Vein endothelial cell (primary cell): Measurements from ENCODE around the gene SKIDA1. TPM values are rescaled to one million over a fixed set of nuclear protein-coding genes. Genes with fewer than 3 reads are reported as not detected.

Experiments
- small RNA-seq: library from RNA; depleted of rRNA; stranded (forward); fragments of <200 nt; gene quantifications from one replicate; pipeline ENCODE3, GENCODE V24; 2012
- total RNA-seq: library from RNA; depleted of rRNA; stranded (reverse); fragments of >200 nt; gene quantifications from 2 replicates; pipeline ENCODE4 v1.2.3, GENCODE V29; 2012

SKIDA1 gene
- 0.67 and 0.98 TPM in 2 replicates for total RNA-seq

DNA sequence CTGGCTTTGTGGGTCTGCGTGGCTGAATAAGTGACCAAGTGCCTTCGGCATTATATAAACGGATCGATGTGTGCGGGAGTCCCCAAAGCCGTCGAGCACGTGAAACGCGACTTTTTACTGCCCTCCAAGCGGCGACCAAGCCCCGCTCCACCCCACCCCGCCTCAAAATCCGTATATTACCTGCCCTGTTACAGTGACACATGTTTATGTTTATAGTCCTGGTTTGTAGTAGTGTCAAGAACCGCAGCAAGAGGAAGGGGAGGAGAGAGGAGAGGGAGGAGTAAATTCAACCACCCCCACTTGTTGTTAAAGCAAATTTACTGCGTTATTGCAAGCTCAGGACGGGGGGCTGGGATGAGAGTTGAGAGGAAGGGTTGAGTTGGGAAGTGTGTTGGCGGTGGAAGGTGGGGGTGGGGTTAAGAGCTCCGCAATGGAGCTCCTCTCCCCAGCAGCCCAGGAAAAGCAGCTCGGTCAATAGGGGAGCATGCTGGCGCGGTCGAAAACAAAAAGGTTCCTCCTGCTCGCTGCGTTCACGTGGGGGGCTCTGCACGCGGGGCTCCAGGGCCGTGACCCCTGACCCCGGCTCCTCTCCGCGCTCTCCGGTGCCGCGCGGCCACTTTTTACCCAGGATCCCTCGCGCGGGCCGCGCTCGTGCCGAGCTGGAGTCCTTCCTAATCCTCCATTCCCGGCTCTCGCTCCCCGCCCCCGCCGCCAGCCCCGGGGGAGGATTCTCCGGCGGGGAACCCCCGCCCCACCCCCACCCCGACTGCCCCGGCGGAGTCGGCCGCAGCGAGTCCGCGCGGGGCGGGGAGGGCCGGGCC is at the start of gene SKIDA1:
SKIDA1 (minus strand) TSS at position 316 of the 821 bp plus-strand sequence. CDS start 7,860 bp downstream, outside the sequence.

DNA sequence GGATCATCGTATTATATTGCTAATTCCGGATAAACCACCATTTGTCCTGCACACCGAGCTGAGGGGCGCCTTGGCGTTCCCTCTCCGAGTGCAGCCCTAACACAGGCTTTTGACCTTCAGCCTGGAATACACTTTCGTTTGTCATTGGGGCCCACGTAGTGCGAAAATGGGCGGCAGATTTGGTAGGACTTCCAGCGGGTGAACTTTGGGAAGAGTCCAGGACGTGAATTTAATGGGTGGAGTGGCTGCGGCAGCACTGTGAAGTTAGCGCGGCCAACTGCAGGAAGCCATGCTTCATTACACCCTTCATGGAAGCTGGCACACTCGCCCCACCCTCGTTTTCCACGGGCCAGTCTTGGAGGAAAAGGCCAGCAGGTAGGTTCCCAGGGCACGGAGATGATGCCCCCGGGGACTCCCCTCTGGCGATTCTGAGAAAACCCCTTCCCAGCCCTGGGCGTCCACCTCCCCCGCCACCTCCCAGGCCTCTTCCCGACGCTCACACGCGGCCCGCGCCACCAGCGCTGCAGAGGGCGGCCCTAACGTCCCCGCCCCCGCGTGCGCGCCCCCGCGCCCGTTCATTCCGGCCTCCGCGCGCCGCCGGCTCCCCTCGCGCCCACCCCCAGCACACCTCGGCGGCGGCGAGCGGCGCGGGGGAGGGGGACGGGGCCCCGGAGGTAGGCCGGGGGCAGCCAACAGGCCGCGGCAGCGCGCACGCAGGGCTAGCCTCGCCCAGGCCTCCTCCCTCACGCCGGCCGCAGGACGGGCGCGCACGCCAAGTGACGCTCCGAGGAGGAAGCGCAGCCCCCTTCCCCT is 8.2 kb upstream of the SKIDA1 start, which contains the start of gene MLLT10:
MLLT10 (plus strand) TSS at position 766 of the 813 bp plus-strand sequence. CDS start 413 bp downstream, outside the sequence.

Small RNAs within 50 kb of the gene (small RNA-seq; reads per million reads assigned to genes)
- gene MIR1915 = not detected
- gene RF00019 = not detected
- not detected for gene RNU6-306P

Other genes with a start within 250 kb of the SKIDA1 start
- gene MLLT10, start 8.6 kb upstream of the SKIDA1 start, total RNA-seq = 37.9 and 46.8 TPM in 2 replicates